Breast epithelium (tissue), 4 donors: ENCODE results near the gene COPS4. TPM values are rescaled to one million over a fixed set of nuclear protein-coding genes. Genes with fewer than 3 reads are reported as not detected.

Source experiments
- DNase-seq, 2 donors: peaks; one replicate each; pipeline ENCODE4 v3.0.0-alpha.2; 2019; ENCODE audit warnings: low spot score in 2 of 2
- H3K27ac ChIP-seq, 2 donors: fragments of 200-600 bp; sonication (generic) in 1 of 2; one replicate each; pipeline ENCODE4 v1.5.1; 2016 to 2019; ENCODE audit warnings: mild to moderate bottlenecking in 1 of 2
- H3K27me3 ChIP-seq, 2 donors: fragments of 200-600 bp; sonication (generic) in 1 of 2; one replicate each; pipeline versions ENCODE4 v1.5.1 to v1.6.0; 2017 to 2019; ENCODE audit warnings: control low read depth in 1 of 2, mild to moderate bottlenecking in 1 of 2
- H3K36me3 ChIP-seq: fragments of 200-600 bp; one replicate; pipeline ENCODE4 v1.5.1; 2019
- H3K4me1 ChIP-seq, 2 donors: fragments of 200-600 bp; sonication (generic); one replicate each; pipeline ENCODE4 v1.5.1; 2016 to 2019; ENCODE audit warnings: control low read depth in 1 of 2
- H3K4me3 ChIP-seq, 3 donors: fragments of 200-600 bp; sonication (generic); 1 replicate in 2 of 3; 2 replicates in 1 of 3; pipeline ENCODE4 v1.5.1; 2016 to 2019; ENCODE audit warnings: mild to moderate bottlenecking in 3 of 3, moderate library complexity in 2 of 3
- H3K9me3 ChIP-seq, 2 donors: fragments of 200-600 bp; sonication (generic) in 1 of 2; one replicate each; pipeline ENCODE4 v1.5.1; 2016 to 2019; ENCODE audit warnings: control low read depth in 1 of 2
- POLR2A ChIP-seq: fragments of 450-650 bp; IDR thresholded peaks from one replicate; pipeline ENCODE4 v1.6.1; 2016; ENCODE audit warnings: antibody characterized with exemption, mild to moderate bottlenecking, moderate library complexity
- POLR2AphosphoS5 ChIP-seq, 3 donors: sonication (generic); formaldehyde crosslinking; IDR thresholded peaks; one replicate each; pipeline ENCODE4 v1.6.1; 2017; ENCODE audit warnings: antibody characterized with exemption in 3 of 3
- intact Hi-C: fragments of 100-400 bp; cut with DNase I; formaldehyde crosslinking; loops from one replicate; pipeline ENCODE4 v1.15.1; 2023; ENCODE audit warnings: low total_unique reads
- total RNA-seq, 3 donors: library from RNA; depleted of rRNA; stranded (reverse); fragments of >200 nt; gene quantifications; one replicate each; pipeline ENCODE4 v1.1.0, GENCODE V29; 2016
- TF ChIP-seq, protein P1 (sequence below), 3 donors: fragments of 450-650 bp; IDR thresholded peaks; one replicate each; pipeline ENCODE4 v1.5.1; 2016 to 2017; ENCODE audit warnings: antibody characterized with exemption in 3 of 3, mild to moderate bottlenecking in 3 of 3, moderate library complexity in 3 of 3

The COPS4 gene
- total RNA-seq, 3 donors from 2014 or later: 55.8 to 67.9 (median 56.4) TPM

- peak; percentile 70 to 71 for DNase-seq
- intact Hi-C loops: no loop called here
- no peaks in the 10 kb centered on the region for H3K27me3 ChIP-seq
These were observed 24.3 kb upstream of the COPS4 start, which contains the start of gene LIN54 for GRCh38 chr4:83010522-83011318. Gene LIN54 (minus strand): TSS chr4:83010823. CDS start chr4:82984844, 25,979 bp downstream.

DNA sequence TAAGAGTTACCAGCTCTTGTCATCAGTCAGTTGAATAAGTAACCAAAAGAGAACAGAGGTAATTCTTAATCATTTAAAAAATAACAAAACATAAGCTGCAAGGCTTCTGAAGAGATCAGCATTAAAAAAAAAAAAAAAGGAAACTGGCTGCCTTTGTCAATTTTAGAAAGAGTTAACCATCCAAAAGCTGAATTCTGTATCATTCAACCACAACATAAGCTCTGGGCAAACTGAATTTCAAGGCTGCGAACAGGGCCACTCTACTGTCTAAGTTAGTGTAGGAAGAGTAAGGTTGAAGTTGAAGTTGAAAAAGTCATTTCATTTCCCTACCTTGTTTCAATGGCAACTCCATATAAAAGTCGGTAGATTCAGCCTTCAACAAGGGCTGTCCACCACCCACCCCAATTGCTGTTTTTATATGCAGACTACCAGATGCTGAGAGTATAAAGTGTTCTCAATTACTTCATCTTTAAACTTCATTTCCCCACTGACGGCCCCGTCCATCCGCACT, 23.2 kb upstream of the COPS4 start:
- Histone ChIP-seq H3K9me3 (no peaks in the 10 kb centered on the region), H3K4me1 (no peaks in the 10 kb centered on the region), H3K27me3 (no peaks in the 10 kb centered on the region), H3K4me3 (peak overlapping the region; percentile 75 to 80 (median 80)), H3K36me3 (no peaks in the 10 kb centered on the region), H3K27ac (peak overlapping the region; percentile 89)
- TF ChIP-seq, protein P1, sequence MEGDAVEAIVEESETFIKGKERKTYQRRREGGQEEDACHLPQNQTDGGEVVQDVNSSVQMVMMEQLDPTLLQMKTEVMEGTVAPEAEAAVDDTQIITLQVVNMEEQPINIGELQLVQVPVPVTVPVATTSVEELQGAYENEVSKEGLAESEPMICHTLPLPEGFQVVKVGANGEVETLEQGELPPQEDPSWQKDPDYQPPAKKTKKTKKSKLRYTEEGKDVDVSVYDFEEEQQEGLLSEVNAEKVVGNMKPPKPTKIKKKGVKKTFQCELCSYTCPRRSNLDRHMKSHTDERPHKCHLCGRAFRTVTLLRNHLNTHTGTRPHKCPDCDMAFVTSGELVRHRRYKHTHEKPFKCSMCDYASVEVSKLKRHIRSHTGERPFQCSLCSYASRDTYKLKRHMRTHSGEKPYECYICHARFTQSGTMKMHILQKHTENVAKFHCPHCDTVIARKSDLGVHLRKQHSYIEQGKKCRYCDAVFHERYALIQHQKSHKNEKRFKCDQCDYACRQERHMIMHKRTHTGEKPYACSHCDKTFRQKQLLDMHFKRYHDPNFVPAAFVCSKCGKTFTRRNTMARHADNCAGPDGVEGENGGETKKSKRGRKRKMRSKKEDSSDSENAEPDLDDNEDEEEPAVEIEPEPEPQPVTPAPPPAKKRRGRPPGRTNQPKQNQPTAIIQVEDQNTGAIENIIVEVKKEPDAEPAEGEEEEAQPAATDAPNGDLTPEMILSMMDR (IDR thresholded peaks at IDR 0.05): no peak
- no peak for TF ChIP-seq POLR2AphosphoS5 (IDR thresholded peaks at IDR 0.05)
- TF ChIP-seq POLR2A: no peak
- intact Hi-C loops: no loop called here
- no peak for DNase-seq

More at GRCh38 chr4:83010522-83011318, 24.3 kb upstream of the COPS4 start, which contains the start of gene LIN54:
- no peaks in the 10 kb centered on the region for H3K4me1 ChIP-seq
- H3K27ac ChIP-seq: peak within 1 kb of the TSS; percentile 93 to 95
- H3K9me3 ChIP-seq: no peaks in the 10 kb centered on the region
- no peaks in the 10 kb centered on the region for H3K36me3 ChIP-seq
- TF ChIP-seq POLR2AphosphoS5 (IDR thresholded peaks at IDR 0.05) (no peak), POLR2A (no peak)
- TF ChIP-seq, protein P1 (IDR thresholded peaks at IDR 0.05): no peak
- peak within 1 kb of the TSS; percentile 66 to 92 (median 75) for H3K4me3 ChIP-seq

- H3K9me3 ChIP-seq: no peaks in the 10 kb centered on the region
- peak; percentile 27 to 63 for DNase-seq
- H3K27ac ChIP-seq: peak overlapping the region; percentile 89
- H3K4me3 ChIP-seq: peak overlapping the region; percentile 75 to 80 (median 80)
- intact Hi-C loops: no loop called here
- TF ChIP-seq POLR2AphosphoS5 (IDR thresholded peaks at IDR 0.05) (no peak), POLR2A (no peak)
- TF ChIP-seq, protein P1 (IDR thresholded peaks at IDR 0.05): no peak
- H3K36me3 ChIP-seq: no peaks in the 10 kb centered on the region
- H3K27me3 ChIP-seq: no peaks in the 10 kb centered on the region
- no peaks in the 10 kb centered on the region for H3K4me1 ChIP-seq
These were observed 22.7 kb upstream of the COPS4 start for GRCh38 chr4:83012200-83012686.

DNA sequence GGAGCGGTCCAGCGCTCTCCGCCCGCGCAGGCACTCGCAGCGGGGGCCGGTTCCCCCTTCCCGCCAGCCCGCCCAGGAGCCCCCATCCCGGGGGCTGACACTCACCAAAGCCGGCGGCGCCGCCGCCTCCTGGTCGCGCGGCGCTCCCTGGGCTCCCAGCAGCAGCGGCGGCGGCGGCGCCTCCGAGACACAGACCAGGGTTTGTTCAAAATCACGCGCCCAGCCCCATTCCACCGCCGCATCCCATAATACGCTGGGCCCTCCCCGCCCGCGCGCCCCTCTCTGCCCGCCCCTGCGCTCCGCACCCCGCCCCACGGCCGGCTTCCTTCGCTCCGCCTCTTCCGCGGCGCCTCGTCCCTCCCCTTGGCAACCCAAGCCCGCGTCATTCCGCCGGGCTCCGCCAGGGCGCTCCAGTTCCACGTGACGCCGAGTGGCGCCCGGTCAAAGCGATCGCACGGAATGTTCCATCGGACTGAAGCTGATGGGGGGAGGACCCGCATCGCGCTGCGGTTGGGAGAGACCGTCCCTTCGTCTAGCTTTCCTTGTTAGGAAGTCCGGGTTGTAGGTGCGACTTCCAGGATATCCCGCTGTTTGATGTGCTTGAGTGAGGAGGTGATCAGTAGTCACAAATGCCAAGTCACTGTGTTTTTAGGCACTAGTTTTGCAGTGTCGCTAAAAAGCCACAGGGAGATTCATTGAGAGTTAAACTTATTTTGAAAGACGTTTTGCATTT, 22.1 kb upstream of the COPS4 start:
- no peaks in the 10 kb centered on the region for H3K36me3 ChIP-seq
- H3K27me3 ChIP-seq: no peaks in the 10 kb centered on the region
- H3K27ac ChIP-seq: peak overlapping the region; percentile 89
- peak overlapping the region; percentile 75 to 80 (median 80) for H3K4me3 ChIP-seq
- no peaks in the 10 kb centered on the region for H3K4me1 ChIP-seq
- no peaks in the 10 kb centered on the region for H3K9me3 ChIP-seq
- TF ChIP-seq, protein P1 (IDR thresholded peaks at IDR 0.05): peak; percentile 80 to 88 (median 83)
- no peak for TF ChIP-seq POLR2A
- peak; percentile 92 to 98 (median 95) for TF ChIP-seq POLR2AphosphoS5 (IDR thresholded peaks at IDR 0.05)
- DNase-seq: peak; percentile 95 to 97
- intact Hi-C loops: no loop called here
